Measurements from ENCODE around the gene PIK3C3.

Gene PIK3C3

DNA sequence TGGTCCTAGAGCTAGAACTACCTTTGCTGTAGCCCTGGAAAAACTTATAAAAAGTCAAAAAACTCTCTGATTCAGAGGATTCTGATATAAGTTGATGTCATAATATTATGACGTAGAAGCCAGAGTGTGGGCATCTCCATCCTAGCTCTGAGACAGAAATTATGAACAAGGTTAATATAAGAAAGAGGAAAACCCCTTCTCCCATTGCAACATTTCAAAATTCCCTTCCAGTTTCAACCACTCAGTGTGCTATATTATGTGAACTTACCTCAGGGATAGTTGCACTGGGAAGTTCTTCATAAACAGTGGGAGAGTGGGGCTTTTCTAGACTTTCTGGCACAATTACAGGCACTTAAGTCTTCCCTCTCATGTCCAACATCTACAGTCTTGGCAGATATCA, 171.6 kb downstream of the PIK3C3 start:
- DNase-seq (ENCODE audit: low read depth in 2 of 2), result no peak

DNA sequence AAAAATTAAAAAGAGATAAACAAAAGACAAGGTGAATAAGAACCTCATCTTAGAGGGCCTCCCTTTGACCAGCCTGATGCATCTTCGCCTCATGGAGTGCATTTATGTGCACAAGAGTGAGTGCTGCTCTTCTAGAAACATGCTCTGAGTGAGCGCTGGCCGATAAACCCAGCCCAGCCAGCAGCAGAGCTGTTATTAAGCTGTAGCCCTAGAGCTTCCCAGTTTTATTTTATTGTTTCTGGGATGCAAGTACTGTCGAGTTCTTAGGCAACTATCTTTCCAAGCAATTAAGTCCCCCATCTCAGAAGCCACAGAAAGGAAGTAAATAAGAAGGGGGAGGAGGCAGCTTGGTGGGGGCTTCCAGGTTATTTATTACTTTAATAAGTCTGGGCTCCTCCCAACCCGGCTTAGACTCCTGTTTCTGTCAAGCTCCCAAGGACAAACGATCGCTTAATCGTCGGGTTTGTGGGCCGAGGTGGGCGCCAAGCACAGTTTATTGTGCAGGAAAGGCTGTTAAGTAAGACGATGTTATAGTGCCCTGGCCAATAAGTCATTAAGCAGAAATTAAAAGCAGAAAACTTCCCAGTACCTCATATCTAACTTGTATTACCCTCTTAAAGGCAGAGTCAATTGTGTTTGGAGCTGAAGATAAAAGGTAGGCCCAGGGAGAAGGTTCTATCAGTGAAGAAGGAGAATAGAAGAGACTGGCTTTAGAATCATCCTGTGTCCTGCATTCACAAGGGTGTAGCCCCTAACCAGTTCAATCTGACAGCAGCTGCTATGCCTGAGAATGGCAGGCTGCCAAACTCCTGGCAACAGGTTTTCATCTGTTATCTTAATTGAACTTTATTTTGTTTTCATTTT, 176.3 kb downstream of the PIK3C3 start:
- DNase-seq (ENCODE audit: low read depth in 2 of 2), result no peak

DNA sequence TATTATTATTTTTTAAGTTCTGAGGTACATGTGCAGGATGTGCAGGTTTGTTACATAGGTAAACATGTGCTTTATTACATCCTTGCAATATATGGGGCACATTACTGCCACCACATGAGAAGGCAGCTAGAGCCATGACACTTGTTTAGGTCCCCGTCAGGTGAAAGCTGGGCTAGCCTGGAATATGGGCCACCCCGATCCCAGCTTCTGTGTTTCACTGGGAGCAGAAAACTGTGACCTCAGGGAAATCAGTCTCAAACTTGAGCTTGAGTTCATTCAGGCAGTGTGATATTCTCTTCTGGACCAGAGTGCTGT, 176.9 kb downstream of the PIK3C3 start:
- DNase-seq (ENCODE audit: low read depth in 2 of 2), result no peak

All from stimulated activated CD4-positive, alpha-beta T cell treated with anti-CD3 and anti-CD28 coated beads, Interleukin-1b, Interleukin-23, amount 100 ng/mL, for 4 hours (primary cell).